Stimulated activated CD8-positive, alpha-beta memory T cell treated with anti-CD3 and anti-CD28 coated beads, Interleukin-7, amount 100 ng/mL, for 1 hour (primary cell): ENCODE measurements around the gene SYPL2.
"Not testable (repeated sequence)": the region's sequence is repeated elsewhere in the genome, so short reads cannot be mapped to it uniquely, and the experiment has no call there.

Experiments
- DNase-seq, 2 donors: peaks; one replicate each; pipeline ENCODE4 v3.0.0-alpha.2; 2020; ENCODE audit warnings: low read depth in 2 of 2

The SYPL2 gene

GRCh38 chr1:109472779-109473178 is 6.4 kb downstream of the SYPL2 start:
- DNase-seq = no peak

- DNase-seq = not testable (repeated sequence)
Measured at GRCh38 chr1:109473284-109474057, 7.1 kb downstream of the SYPL2 start.

GRCh38 chr1:109474697-109475096 is 8.4 kb downstream of the SYPL2 start:
- DNase-seq = no peak

GRCh38 chr1:109475261-109475660 is 8.9 kb downstream of the SYPL2 start:
- no peak for DNase-seq

GRCh38 chr1:109476825-109477224 is 10.5 kb downstream of the SYPL2 start:
- DNase-seq = no peak

GRCh38 chr1:109477821-109478220 is 11.5 kb downstream of the SYPL2 start:
- DNase-seq = no peak

- no peak for DNase-seq
Measured at GRCh38 chr1:109478806-109479205, 12.5 kb downstream of the SYPL2 start.

- no peak for DNase-seq
Measured at GRCh38 chr1:109479311-109479710, 13.0 kb downstream of the SYPL2 start.

- no peak for DNase-seq
Measured at GRCh38 chr1:109479901-109480300, 13.6 kb downstream of the SYPL2 start.

GRCh38 chr1:109481646-109482045 is 15.3 kb downstream of the SYPL2 start:
- no peak for DNase-seq

GRCh38 chr1:109482242-109482641 is 15.9 kb downstream of the SYPL2 start:
- DNase-seq = no peak

- DNase-seq = peak in 1 of 2 donors; percentile 25
Measured at GRCh38 chr1:109482791-109483671, 16.7 kb downstream of the SYPL2 start.

GRCh38 chr1:109483672-109484518 is 17.5 kb downstream of the SYPL2 start, which contains the start of gene ATXN7L2:
Gene ATXN7L2 (plus strand): TSS chr1:109483905. CDS start chr1:109483954, 49 bp downstream.
- peak; percentile 78 to 83 for DNase-seq

- DNase-seq = no peak
Measured at GRCh38 chr1:109484519-109484975, 18.2 kb downstream of the SYPL2 start.

GRCh38 chr1:109485001-109485400 is 18.7 kb downstream of the SYPL2 start:
- DNase-seq = no peak

- no peak for DNase-seq
Measured at GRCh38 chr1:109487261-109487660, 20.9 kb downstream of the SYPL2 start.

GRCh38 chr1:109488201-109488600 is 21.9 kb downstream of the SYPL2 start:
- no peak for DNase-seq

GRCh38 chr1:109488696-109489095 is 22.4 kb downstream of the SYPL2 start:
- DNase-seq = no peak

GRCh38 chr1:109490029-109490933 is 23.9 kb downstream of the SYPL2 start:
- DNase-seq = peak; percentile 47 to 61

- DNase-seq = no peak
Measured at GRCh38 chr1:109490934-109491302, 24.6 kb downstream of the SYPL2 start.

GRCh38 chr1:109491372-109491771 is 25.0 kb downstream of the SYPL2 start:
- no peak for DNase-seq
